ENCODE measurements around the gene XCR1.

DNA sequence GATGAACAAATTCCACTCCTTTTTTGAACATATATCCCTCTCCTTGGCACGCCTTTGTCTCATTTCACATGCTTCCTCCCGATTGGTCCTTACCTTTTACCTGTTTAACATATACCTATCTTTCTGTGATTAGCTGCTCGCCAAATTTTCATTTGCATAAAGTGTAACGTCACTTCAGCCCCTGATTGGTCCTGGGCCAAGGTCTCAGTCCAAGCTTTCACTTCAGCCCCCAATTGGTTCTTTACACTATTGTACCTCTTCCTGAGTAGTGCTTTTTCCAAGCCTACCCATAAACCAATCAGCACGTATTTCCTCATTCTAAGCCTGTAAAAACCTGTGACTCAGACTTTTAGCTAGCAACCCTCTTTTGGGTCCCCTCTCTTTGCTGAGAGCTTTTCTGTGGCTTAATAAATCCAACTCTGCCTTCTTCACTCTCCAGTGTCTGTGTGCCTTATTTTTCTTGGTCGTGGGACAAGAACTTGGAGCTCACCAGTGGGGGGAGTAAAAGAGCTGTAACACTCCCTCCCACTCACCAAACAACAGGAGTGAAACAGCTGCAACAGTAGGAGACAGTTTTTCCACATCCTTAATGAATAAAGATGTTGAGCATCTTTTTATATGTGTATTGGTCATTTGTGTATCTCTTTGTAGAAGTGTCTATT, 584 bp upstream of the XCR1 start:
- no peak for TF ChIP-seq POLR2A (IDR thresholded peaks at IDR 0.05)
- no peak for TF ChIP-seq CTCF (IDR thresholded peaks at IDR 0.05 in 4 of 5, conservative IDR thresholded peaks at IDR 0.05 in 1 of 5)
